Dedifferentiated amniotic fluid mesenchymal stem cell (primary cell): ENCODE results near the gene NCKAP5L.
"Not testable (repeated sequence)": the region's sequence is repeated elsewhere in the genome, so short reads cannot be mapped to it uniquely, and the experiment has no call there.

Source experiments
- DNase-seq: peaks from one replicate; pipeline ENCODE4 v3.0.0-alpha.2; 2016; ENCODE audit errors: extremely low spot score

Gene NCKAP5L

GRCh38 chr12:49828133-49829091 is at the start of gene NCKAP5L:
TSS of gene NCKAP5L (minus strand) at chr12:49828413. CDS start at chr12:49804044, 24,369 bp downstream.
- peak; percentile 97 for DNase-seq

GRCh38 chr12:49877066-49877465 is 48.9 kb upstream of the NCKAP5L start:
- DNase-seq, result no peak

DNA sequence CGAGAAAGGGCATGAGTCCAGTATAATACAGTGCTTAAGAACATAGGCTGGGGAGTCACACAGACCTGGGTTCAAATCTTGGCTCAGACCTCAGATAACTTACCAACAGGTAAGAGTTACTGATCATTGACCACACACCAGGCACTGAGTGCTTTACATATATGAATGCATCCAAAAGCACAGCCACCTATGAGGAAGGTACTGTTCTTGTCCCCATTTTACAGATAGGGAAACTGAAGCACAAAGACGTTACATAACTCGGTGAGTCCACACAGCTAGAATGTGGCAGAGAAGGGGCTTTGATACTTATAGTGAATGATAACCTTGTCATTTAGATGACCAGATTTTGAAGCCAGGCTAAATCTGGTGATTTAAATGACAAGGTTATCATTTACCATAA is 47.9 kb upstream of the NCKAP5L start:
- DNase-seq, result no peak

DNA sequence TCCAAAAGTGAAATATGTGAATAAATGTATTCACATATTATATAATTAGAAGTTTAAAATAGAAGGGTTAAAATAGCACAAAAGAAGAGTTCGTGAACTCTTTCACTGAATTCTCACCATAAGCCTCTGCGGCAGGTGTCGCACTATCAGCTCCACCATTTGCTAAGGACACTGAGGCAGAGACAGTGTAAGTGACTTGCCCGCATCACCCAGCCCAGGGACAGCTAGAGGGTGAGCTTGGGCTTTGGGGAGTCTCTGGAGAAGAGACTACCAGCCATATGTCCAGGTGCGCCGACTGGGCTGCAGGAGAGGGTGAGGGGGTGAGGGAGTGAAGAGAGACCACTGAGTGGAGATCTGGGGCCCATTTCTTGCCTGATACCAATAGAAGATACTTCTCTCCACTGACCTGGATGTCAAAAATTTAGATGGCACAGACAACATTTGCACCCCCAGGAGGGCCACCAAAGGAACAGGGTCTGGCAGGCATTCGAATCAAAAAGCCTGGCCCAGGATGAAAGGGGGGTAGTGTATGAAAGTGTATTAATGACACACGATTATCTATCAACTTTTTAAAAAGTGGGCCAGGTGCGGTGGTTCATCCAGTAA is 47.0 kb upstream of the NCKAP5L start:
- no peak for DNase-seq

DNA sequence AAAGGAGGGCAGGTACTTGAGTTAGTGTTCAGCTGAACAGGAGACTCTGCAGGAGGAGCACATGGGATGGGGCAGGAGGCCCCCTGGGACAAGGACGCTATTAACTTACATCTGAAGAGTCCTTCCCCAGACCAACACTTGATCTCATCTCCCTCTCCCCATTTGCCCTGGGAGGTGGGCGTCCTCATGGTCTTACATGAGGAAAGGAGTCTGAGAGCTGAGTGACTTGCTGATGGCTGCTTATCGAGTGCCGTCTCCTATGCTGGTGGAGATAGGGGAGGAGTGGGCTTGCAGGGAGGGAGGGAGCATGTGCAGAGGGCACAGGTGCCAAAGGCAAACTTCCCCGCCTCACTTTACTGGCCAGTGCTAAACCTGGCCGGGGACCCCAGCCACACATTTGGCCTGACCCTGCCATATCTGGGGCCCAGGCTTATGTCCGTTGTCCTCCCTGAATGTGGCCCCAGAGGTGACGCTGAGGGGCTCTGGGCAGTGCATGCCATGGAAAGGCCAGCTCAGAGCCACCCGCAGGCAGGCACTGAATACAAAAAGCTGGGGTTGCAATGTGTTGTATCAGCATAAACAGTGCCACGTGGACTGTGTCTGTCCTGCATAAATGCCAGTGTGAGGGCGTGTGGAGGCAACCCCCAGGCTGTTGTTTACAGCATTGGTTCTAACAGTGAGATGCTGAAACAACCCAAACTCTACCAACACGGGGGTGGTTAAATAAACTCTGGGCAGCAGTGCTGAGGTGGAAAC is 46.1 kb upstream of the NCKAP5L start:
- DNase-seq, result peak; percentile 31

DNA sequence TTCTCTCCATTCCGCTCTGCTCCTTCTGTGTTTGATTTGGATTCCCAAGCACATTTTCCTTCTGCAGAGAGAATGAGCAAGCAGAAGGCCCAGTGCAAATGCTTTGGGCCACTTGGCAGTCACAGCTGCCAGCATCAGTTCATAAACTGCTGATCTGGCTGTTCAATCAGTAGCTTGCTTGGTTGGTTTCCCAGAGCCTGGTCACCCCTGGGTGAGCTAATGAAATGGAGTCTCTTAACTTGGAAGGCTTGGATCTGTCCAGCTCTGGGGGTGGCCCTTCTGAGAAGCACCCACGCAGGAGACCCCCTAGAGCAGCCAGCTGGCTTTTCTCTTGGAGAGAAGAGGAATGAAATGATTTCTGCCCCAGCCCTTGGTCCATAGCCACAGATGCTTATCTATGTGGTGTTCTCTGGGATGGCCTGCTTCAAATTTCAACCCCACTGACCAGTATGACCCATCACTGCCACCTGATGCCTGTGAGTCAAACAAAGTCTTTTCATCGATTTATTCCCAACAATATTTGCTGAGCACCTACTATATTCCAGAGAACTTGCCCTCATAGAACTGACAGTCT is 45.2 kb upstream of the NCKAP5L start:
- DNase-seq, result no peak

DNA sequence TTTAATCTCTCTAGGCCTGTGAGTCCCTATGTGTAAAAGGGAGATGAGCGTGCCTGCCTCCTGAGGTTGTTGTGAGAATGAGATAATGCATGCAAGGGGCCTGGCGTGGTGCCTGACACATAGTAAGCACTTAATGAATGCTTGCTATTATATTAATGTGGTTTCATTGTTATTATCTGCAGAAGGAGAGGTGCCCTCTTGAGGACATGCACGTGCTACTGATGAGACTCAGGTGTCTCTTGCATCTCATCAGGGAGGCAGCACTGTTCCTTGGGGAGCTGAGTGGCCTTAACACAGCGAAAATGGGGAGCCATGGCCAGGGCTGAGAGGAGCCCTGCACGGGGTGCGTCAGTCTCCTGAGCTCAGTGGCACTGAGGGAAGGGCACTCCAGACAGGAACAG is 44.6 kb upstream of the NCKAP5L start:
- DNase-seq, result no peak

DNA sequence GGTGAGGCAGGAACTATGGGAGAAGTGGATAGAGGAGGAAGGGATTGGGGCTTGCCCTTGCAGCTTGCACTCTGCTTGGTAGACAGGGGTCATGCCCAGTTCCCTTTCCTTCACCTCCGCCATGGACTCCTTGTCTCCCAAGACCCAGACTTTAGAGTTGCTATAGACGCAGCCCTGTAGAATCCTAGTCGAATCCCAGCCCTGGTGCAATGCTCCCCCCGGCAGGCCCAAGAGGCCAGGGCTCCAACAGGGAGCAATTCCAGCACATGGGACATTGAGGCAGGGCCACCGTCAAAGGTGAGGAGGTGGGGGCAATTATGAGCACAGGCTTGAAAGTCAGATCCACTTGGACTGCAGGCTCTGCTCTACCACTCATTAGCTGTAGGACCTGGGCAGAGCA is 44.2 kb upstream of the NCKAP5L start:
- no peak for DNase-seq

DNA sequence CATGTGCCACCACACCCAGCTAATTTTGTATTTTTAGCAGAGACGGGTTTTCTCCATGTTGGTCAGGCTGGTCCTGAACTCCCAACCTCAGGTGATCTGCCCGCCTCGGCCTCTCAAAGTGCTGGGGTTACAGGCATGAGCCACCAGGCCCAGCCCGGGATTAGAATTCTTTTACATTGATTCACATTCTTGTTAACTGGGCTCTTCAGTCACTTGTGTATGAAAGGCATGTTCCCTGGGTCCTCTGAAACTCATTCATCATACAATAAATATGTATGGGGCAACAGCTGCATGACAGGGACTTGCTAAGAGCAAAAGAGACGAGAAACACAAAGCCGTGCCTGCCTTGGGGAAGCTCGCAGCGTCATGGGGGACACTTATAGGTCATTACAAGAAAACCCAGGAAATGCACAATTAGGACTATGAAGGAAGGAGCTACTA is 43.6 kb upstream of the NCKAP5L start:
- DNase-seq, result not testable (repeated sequence)

- no peak for DNase-seq
These were observed 43.0 kb upstream of the NCKAP5L start for GRCh38 chr12:49871263-49871561.

DNA sequence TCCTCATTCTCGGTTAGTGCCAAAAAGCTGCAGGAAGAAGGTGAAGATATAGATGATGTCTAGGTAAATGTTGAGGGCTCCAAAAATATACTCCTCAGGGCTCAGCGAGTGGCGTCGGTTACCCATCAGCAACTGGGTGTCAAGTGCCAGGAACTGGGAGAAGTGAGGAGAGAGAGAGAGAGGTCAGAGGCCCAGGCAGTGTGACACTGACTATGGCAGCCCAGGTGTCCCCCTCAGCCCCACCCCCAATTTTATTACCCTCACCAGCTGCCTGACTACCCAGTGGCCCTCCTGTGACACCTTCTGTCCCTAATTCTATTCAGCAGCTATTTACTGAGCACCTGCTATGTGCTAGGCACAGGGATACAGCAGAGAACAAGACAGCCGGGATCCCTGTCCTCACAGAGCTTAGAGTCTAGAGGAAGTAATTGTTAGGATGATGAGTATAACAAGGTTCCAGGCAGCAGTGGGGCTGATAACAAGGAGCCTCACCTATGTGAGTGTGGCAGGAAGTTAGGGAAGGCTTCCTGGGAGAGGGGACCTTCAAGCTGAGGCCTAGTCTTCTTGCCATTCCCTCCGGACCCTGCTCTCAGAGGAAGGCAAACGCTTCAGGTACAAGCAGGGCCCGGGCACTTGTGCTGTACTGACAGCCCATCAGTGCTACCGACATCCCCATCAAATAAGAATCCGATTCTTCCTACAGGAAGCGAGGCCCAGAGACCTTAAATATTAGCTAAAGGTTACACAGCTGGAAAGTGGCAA is 42.5 kb upstream of the NCKAP5L start:
- no peak for DNase-seq

GRCh38 chr12:49869816-49870500 is 41.7 kb upstream of the NCKAP5L start:
- no peak for DNase-seq

GRCh38 chr12:49868952-49869815 is 41.0 kb upstream of the NCKAP5L start:
- peak; percentile 89 for DNase-seq

- no peak for DNase-seq
These were observed 40.2 kb upstream of the NCKAP5L start for GRCh38 chr12:49868449-49868848.

DNA sequence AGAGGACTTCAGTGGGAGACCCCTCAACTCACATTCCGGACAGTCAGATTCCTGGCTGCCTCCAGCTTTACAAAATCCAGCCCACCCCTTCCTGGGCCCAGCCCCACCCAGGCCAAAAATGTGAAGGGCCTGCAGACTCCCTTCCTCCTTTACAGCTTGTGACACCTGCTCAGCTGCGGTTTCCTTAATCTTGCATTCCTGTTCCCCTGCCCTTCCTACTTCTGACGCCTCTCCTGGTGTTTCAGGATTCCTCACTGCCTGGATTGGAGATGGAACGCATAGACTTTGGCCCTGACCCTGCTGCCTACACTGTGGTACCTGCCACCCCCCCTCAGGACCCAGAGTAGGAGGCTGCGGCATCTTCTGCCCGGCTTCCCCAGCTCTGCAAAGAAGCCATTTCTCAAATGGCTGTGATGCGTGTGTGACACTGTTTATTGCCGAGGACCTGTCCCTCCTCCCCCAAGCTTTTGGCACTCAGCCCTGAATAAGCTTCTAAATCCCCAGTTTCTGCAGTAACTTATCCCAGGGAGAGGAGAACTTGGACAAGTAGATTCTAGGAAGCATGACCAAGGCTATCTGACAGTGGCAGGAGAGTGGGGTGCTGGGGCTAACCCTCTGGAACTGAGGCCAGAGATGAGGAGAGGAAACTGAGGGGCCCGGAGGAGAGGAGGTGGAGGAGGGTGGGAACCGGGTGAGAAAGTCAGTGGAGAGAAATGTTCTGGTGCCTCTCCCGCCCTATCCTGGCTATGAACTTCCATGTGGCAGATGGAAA is 39.5 kb upstream of the NCKAP5L start:
- no peak for DNase-seq

- peak; percentile 44 for DNase-seq
These were observed 38.8 kb upstream of the NCKAP5L start for GRCh38 chr12:49866859-49867569.

DNA sequence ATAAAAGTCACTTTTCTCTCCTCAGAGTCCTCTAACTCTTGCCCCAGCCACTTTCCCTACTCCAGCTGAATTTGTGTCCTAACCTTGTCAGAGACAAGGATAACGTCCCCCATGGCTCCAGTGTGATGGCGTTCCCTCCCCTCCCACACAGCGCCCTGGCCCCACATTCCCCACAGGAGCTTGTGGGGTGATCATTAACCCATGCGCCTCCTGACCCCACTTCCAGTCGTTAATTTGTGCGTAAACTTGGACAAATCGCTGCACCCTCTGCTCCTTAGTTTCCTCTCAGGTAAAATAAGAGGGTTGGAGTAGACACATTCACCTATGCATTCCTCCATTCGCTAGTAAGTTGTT is 37.5 kb upstream of the NCKAP5L start:
- DNase-seq, result no peak

GRCh38 chr12:49865109-49865781 is 37.0 kb upstream of the NCKAP5L start:
- DNase-seq, result no peak
